ENCODE results near the gene OXSR1.
A peak's percentile ranks its signal among the peaks of the same experiment; 100 is the strongest.

OXSR1 gene

DNA sequence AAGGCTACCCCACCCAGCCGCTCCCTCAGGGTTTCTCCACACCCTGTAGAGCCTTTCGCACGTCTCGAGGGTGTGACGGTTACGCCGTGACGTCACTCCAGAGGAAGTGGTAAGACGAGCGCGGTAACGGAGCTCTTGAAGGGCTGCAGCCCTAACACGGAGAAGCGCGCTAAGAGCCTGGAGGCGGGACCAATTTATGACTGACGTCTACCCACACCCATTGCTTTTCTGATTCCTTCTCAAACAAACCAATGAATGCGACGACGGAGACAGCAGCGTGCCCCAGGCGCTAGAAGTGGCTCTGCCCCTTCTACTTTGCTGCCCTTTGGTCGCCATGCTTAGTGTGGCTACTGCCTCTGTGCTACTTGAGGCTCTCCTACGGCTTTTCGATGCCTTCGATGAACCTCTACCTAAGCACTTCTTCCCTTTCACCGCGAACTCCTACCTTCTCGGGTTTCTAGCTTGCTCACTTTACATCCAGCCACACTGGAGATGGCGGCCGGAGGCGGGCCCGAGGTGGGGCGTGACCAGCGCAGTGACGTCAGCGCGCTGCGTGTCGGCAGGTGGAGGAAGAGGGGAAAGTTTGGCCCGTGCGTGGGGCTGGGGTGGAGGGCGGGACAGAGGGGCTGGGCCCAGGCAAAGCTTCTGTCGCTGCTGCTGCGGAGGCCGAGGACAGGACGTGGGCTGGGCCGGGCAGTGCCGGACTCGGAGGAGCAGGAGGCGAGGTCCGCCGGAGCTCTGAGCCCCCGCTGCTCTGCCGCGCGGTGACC lies at the start of gene OXSR1:
TSS of gene OXSR1 (plus strand) at position 586 of the 770 bp plus-strand sequence. CDS start 340 bp downstream, outside the sequence.
- intact Hi-C loops (cut with DNase I), result loop anchor here (2.0 to 10.0 kb wide), 3 partner anchors 28 to 290 kb away; partner anchors contain the start of genes ACAA1 and ACVR2B
- DNase-seq, result peak; percentile 92 to 100 (median 98)

DNA sequence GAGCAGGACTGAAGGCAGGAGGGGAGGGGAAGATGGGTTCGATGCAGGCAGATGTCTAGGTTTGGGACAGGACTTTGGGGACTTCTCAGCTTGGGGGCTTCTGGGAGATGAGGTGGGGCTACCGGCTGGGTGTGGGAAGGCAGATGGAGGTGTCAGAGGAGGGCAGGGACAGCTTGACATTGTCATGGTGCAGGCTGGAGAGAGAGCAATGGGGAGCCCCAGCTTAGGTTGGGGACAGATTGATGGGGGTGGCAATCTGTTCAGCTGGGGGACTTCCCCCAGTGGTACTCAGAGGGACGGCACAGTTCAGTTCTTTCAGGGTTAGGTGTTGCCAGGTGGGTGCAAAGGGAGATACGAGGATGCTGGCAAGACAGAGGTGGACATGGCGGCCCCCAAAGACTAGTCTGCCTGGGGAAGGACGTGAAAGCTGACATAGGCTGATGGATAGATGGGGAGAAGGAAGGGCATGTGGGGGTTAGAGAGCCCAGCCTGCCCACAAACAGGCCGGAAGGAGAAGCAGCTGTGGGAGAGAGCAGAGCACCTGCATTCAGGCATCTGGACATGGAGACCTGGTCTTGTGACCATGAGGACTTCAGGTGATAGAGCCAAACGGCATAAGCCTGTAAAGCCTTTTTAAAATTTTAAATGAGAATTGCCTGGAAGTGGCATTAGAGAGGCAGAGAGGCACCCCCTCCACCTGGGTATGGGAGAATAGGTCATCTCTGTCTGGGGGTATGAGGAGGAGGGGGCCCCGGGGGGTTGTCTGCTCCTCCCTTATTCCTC lies 49.5 kb upstream of the OXSR1 start:
- peak in 1 of 10 donors; percentile 63 for DNase-seq
- intact Hi-C loops (cut with DNase I), result loop anchor here (5.0 kb wide), 1 partner anchor 236 kb away; no protein-coding TSS in a partner anchor

DNA sequence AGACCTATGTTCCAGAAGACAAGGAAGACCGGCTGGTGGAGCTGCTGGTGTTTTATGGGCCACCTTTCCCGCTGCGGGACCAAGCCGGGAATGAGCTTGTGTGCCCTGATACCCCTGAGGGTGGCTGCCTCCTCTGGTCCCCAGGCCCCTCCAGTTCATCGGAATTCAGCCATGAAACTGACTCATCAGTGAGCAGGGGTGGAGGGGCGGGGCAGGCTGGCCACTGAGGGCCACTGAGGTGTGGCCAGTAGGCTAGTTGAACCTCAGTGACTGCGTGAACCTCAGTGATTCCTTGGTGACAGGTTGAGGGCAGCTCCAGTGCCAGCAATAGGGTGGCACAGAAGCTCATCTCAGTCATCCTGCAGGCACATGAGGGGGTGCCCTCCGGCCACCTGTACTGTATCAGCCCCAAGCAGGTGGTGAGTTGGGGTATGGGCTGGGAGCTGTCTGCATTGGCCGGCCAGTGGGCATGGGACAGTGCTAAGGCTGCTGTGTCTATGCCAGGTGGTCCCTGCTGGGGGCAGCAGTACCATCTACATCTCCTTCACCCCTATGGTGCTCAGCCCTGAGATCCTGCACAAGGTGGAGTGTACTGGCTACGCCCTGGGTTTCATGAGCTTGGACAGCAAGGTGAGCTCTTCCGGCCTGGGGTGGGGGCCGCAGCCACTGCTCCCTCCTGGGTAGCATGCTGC lies 48.7 kb upstream of the OXSR1 start:
- intact Hi-C loops (cut with DNase I), result loop anchor here (5.0 kb wide), 1 partner anchor 236 kb away; no protein-coding TSS in a partner anchor
- peak in 4 of 10 donors; percentile 5 to 72 (median 45) for DNase-seq

GRCh38 chr3:38117163-38117716 lies 48.1 kb upstream of the OXSR1 start:
- peak in 4 of 10 donors; percentile 19 to 84 (median 72) for DNase-seq
- intact Hi-C loops (cut with DNase I), result loop anchor here (5.0 kb wide), 1 partner anchor 235 kb away; no protein-coding TSS in a partner anchor

DNA sequence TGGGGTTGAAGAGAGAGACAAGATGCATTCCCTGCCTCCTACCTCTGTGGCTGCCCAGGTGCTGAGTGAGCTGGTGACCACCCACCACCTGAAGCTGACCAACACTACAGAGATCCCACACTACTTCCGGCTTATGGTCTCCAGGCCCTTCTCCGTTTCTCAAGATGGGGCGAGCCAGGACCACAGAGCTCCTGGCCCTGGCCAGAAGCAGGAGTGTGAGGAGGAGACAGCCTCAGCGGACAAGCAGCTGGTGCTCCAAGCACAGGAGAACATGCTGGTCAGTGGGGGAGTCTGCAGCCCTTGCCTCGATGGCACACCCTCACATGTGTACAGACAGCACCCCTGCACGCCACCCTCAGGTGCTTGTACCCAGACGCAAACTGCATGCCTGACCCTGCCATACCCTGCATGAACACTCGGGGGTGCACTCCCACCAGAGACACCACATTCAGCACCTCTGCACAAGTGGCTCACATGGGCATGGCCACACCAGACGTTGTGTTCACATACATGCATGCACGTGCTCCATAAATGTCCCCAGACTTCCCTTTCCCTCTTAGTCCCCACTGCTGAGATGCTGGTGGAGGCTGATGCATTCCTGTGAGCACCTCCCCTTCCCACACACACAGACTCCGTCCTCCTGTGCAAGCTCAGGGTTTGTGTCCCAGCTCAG lies 47.5 kb upstream of the OXSR1 start:
- intact Hi-C loops (cut with DNase I), result loop anchor here (5.0 kb wide), 1 partner anchor 234 kb away; no protein-coding TSS in a partner anchor
- peak in 8 of 10 donors; percentile 44 to 94 (median 55) for DNase-seq

- intact Hi-C loops (cut with DNase I), result loop anchor here (5.0 kb wide), 1 partner anchor 234 kb away; no protein-coding TSS in a partner anchor
- peak in 2 of 10 donors; percentile 34 to 48 for DNase-seq
Measured at GRCh38 chr3:38118421-38119247, 46.7 kb upstream of the OXSR1 start.

- no peak for DNase-seq
- intact Hi-C loops (cut with DNase I), result loop anchor here (5.0 kb wide), 1 partner anchor 233 kb away; no protein-coding TSS in a partner anchor
Measured at GRCh38 chr3:38119248-38119544, 46.1 kb upstream of the OXSR1 start.

GRCh38 chr3:38119821-38120692 lies 45.3 kb upstream of the OXSR1 start:
- intact Hi-C loops (cut with DNase I), result loop anchor here (5.0 kb wide), 1 partner anchor 232 kb away; no protein-coding TSS in a partner anchor
- DNase-seq, result peak in 4 of 10 donors; percentile 9 to 77 (median 60)

- intact Hi-C loops (cut with DNase I), result no loop called here
- DNase-seq, result peak in 3 of 10 donors; percentile 10 to 80 (median 72)
Measured at GRCh38 chr3:38120693-38121450, 44.5 kb upstream of the OXSR1 start.

DNA sequence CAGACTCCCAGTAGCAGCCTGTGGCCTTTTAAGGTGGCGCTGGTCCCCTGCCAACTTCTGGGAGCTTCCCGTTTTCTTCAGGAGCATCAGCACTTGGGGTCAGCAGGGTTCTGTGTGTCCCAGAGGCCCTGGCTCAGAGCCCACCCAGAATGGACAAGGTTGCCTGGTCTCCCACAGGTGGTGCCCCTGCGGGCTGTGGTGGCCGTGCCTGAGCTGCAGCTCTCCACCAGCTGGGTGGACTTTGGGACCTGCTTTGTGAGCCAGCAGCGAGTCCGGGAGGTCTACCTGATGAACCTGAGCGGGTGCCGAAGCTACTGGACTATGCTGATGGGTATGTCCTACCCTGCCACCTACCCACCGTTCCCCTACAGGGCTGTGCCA lies 43.9 kb upstream of the OXSR1 start:
- intact Hi-C loops (cut with DNase I), result no loop called here
- peak in 3 of 10 donors; percentile 59 to 83 (median 79) for DNase-seq

DNA sequence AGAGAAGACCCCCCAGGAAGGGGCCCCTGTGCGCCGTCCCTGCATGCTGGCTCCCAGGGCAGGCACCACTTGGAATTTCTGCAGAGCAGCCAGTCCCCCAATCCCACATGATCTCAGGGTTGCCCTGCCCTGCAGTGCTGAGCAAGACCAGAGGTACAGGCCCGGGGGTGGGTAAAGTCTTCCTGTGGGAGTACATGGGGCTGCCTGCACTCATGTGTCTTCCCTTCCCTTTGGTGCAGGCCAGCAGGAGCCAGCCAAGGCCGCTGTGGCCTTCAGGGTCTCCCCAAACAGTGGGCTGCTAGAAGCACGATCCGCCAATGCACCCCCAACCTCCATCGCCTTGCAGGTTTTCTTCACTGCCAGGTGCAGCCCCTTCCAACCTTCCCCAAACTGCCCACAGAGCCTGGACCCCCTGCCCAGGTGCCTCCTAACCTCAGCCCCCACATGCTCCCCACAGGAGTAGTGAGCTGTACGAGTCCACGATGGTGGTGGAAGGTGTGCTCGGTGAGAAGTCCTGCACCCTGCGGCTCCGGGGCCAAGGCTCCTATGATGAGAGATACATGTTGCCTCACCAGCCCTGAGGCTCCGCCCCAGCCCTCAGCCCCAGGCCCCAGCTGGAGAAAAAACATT lies 43.4 kb upstream of the OXSR1 start:
- DNase-seq, result peak in 2 of 10 donors; percentile 41 to 78
- intact Hi-C loops (cut with DNase I), result no loop called here

GRCh38 chr3:38122712-38123290 lies 42.5 kb upstream of the OXSR1 start:
- DNase-seq, result peak in 2 of 10 donors; percentile 27 to 69
- intact Hi-C loops (cut with DNase I), result no loop called here

- intact Hi-C loops (cut with DNase I), result no loop called here
- DNase-seq, result peak in 1 of 10 donors; percentile 68
Measured at GRCh38 chr3:38124324-38125122, 40.8 kb upstream of the OXSR1 start.

DNA sequence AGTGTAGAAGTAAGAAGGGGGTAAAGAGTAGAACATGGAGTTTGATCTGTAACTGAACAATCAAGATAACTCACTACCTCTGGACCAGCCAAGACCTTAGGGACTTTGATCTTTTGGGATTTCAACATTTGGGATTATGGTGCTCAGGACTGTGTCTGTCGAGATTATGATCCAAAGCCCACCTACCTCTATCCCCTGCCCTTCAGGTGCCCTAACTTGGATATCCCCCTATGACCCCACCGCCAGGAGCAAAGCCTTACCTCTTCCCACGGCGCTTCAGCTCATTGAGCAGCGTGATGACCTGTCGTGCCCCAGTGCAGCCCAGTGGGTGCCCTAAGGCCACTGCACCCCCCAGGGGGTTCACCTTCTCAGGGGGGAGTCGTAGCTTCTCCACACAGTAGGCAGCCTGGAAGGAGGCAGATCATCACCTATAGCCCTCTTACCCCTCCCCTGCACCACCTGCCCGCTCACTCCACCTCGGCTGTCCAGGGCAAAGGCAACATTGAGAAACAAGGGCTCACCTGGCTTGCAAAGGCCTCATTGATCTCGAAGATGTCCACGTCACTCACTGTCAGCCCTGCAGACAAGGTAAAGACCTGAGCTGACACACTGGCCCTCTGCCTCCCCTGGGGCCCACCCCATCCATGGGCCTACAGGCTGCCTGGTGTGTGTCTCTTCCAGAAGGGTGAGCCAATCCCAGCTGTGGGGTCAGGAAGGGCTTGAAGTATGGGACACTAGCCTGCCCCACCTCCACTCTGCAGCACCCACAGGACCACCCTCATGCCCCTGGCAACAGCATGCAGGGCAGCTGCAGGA lies 39.8 kb upstream of the OXSR1 start:
- peak in 1 of 10 donors; percentile 35 for DNase-seq
- intact Hi-C loops (cut with DNase I), result no loop called here
